H1 (cell line): Measurements from ENCODE around the gene TRIM28. TPM values are rescaled to one million over a fixed set of nuclear protein-coding genes. Genes with fewer than 3 reads are reported as not detected.

Source experiments
- CTCF ChIA-PET: fragments of 300-600 bp; sonication (Branson Sonifier 250); formaldehyde crosslinking; loops from one replicate; lab custom pipeline; 2021; ENCODE audit not compliant: partially characterized antibody; lab: Charles Lee
- POLR2A ChIA-PET: fragments of 300-600 bp; sonication (Branson Sonifier 250); formaldehyde crosslinking; loops from one replicate; lab custom pipeline; 2021; ENCODE audit warnings: inconsistent platforms; ENCODE audit not compliant: partially characterized antibody; lab: Charles Lee
- DNase-seq, 2 experiments: peaks; one replicate each; pipeline versions ENCODE4 v3.0.0 to v3.0.0-alpha.2; 2010 to 2022; ENCODE audit warnings: low spot score in 2 of 2, low read depth in 1 of 2, mixed read lengths in 1 of 2
- FAIRE-seq: peaks from 2 replicates; lab custom pipeline; 2011; peaks lifted over from hg19 to GRCh38; lab: Jason Lieb, UNC
- H2AFZ ChIP-seq: 2 replicates; pipeline ENCODE4 v1.8.1; 2012; ENCODE audit warnings: low read length, inconsistent platforms
- H2AK5ac ChIP-seq: 2 replicates; pipeline ENCODE4 v1.6.1; 2013; ENCODE audit warnings: low read depth, low read length
- H2BK120ac ChIP-seq: replicated peaks from 2 replicates; pipeline ENCODE3; 2013; ENCODE audit warnings: low read depth, low read length, inconsistent platforms
- H2BK12ac ChIP-seq: 2 replicates; pipeline ENCODE4 v1.6.1; 2013; ENCODE audit warnings: low read depth, low read length
- H2BK15ac ChIP-seq: 2 replicates; pipeline ENCODE4 v1.6.1; 2013; ENCODE audit warnings: low read length
- H2BK20ac ChIP-seq: 2 replicates; pipeline ENCODE4 v1.6.1; 2013; ENCODE audit warnings: low read length
- H2BK5ac ChIP-seq: 2 replicates; pipeline ENCODE4 v1.6.1; 2013; ENCODE audit warnings: low read depth, low read length
- H3K14ac ChIP-seq: 2 replicates; pipeline ENCODE4 v1.6.1; 2013; ENCODE audit warnings: inconsistent platforms; ENCODE audit not compliant: insufficient read length
- H3K18ac ChIP-seq: 2 replicates; pipeline ENCODE4 v1.6.1; 2013; ENCODE audit warnings: low read length; ENCODE audit errors: extremely low read depth
- H3K23ac ChIP-seq: 2 replicates; pipeline ENCODE4 v1.6.1; 2013; ENCODE audit warnings: inconsistent platforms; ENCODE audit not compliant: insufficient read length
- H3K23me2 ChIP-seq: 2 replicates; pipeline ENCODE4 v1.6.1; 2013; ENCODE audit warnings: low read depth, low read length
- H3K27ac ChIP-seq: 2 replicates; pipeline ENCODE4 v1.6.1; 2011; ENCODE audit warnings: low read depth, low read length, inconsistent platforms
- H3K27me3 ChIP-seq, 4 experiments: replicated peaks in 1 of 4; 1 replicate in 1 of 4; 2 replicates in 3 of 4; pipeline versions ENCODE4 v1.6.1 to v1.8.1; 2011 to 2013; ENCODE audit warnings: low read length in 3 of 4, mild to moderate bottlenecking in 3 of 4, inconsistent platforms in 2 of 4, mixed read lengths in 2 of 4, moderate library complexity in 1 of 4; ENCODE audit not compliant: control insufficient read depth in 3 of 4, insufficient read depth in 3 of 4; ENCODE audit errors: extremely low read depth in 1 of 4
- H3K36me3 ChIP-seq, 4 experiments: 2 replicates each; pipeline versions ENCODE4 v1.6.1 to v1.8.1; 2011 to 2013; ENCODE audit warnings: mild to moderate bottlenecking in 4 of 4, low read length in 3 of 4, moderate library complexity in 2 of 4, control low read depth in 1 of 4, inconsistent platforms in 1 of 4; ENCODE audit not compliant: insufficient read depth in 4 of 4, control insufficient read depth in 2 of 4
- H3K4ac ChIP-seq: replicated peaks from 2 replicates; pipeline ENCODE3; 2013; ENCODE audit warnings: low read length, low read depth, mixed read lengths, inconsistent platforms; ENCODE audit not compliant: insufficient read length
- H3K4me1 ChIP-seq, 4 experiments: replicated peaks in 1 of 4; 1 replicate in 1 of 4; 2 replicates in 3 of 4; pipeline versions ENCODE4 v1.6.1 to v1.8.1; 2011 to 2013; ENCODE audit warnings: low read length in 3 of 4, inconsistent platforms in 2 of 4, mixed read lengths in 1 of 4; ENCODE audit not compliant: insufficient read depth in 4 of 4, control insufficient read depth in 3 of 4
- H3K4me2 ChIP-seq, 2 experiments: 2 replicates each; pipeline versions ENCODE4 v1.6.1 to v1.8.1; 2011 to 2013; ENCODE audit warnings: low read depth in 2 of 2, low read length in 2 of 2, control low read depth in 1 of 2, inconsistent platforms in 1 of 2, mild to moderate bottlenecking in 1 of 2; ENCODE audit not compliant: insufficient read depth in 1 of 2
- H3K4me3 ChIP-seq, 4 experiments: fragments of 200-600, 300-600 bp in 1 of 4; sonication (generic), shearing (Covaris generic), sonication (Bioruptor Twin) in 1 of 4; 2 replicates each; pipeline versions ENCODE4 v1.5.1 to v1.8.1; 2011 to 2016; ENCODE audit warnings: low read length in 4 of 4, low read depth in 3 of 4, control low read depth in 2 of 4, inconsistent platforms in 2 of 4, mild to moderate bottlenecking in 2 of 4, mixed read lengths in 1 of 4, moderate library complexity in 1 of 4; ENCODE audit not compliant: insufficient read depth in 2 of 4; ENCODE audit errors: extremely low read depth in 1 of 4
- H3K56ac ChIP-seq: replicated peaks from 2 replicates; pipeline ENCODE3; 2013; ENCODE audit warnings: low read depth, mild to moderate bottlenecking, mixed read lengths, low read length, inconsistent platforms; ENCODE audit not compliant: insufficient read length
- H3K79me1 ChIP-seq: 2 replicates; pipeline ENCODE4 v1.6.1; 2013; ENCODE audit warnings: low read depth, low read length, control low read depth
- H3K79me2 ChIP-seq, 2 experiments: 2 replicates each; pipeline versions ENCODE4 v1.6.1 to v1.8.1; 2012 to 2013; ENCODE audit warnings: low read length in 2 of 2, mild to moderate bottlenecking in 2 of 2, inconsistent platforms in 1 of 2; ENCODE audit not compliant: insufficient read depth in 2 of 2, control insufficient read depth in 1 of 2
- H3K9ac ChIP-seq, 4 experiments: replicated peaks in 1 of 4; 1 replicate in 1 of 4; 2 replicates in 3 of 4; pipeline versions ENCODE4 v1.6.1 to v1.8.1; 2011 to 2013; ENCODE audit warnings: low read depth in 3 of 4, low read length in 3 of 4, control low read depth in 2 of 4, mild to moderate bottlenecking in 2 of 4, moderate library complexity in 2 of 4, inconsistent platforms in 1 of 4; ENCODE audit errors: extremely low read depth in 1 of 4
- H3K9me3 ChIP-seq, 2 experiments: 2 replicates each; pipeline versions ENCODE4 v1.6.1 to v1.8.1; 2012 to 2013; ENCODE audit warnings: mild to moderate bottlenecking in 2 of 2, moderate library complexity in 2 of 2, control low read depth in 1 of 2, inconsistent platforms in 1 of 2, low read depth in 1 of 2, low read length in 1 of 2, mixed read lengths in 1 of 2; ENCODE audit not compliant: insufficient read depth in 2 of 2
- H4K20me1 ChIP-seq, 2 experiments: replicated peaks in 1 of 2; 2 replicates each; pipeline versions ENCODE3 to v1.8.1; 2011 to 2013; ENCODE audit warnings: inconsistent platforms in 2 of 2, low read length in 2 of 2, mild to moderate bottlenecking in 1 of 2; ENCODE audit not compliant: insufficient read depth in 2 of 2, control insufficient read depth in 1 of 2
- H4K5ac ChIP-seq: 2 replicates; pipeline ENCODE4 v1.6.1; 2013; ENCODE audit warnings: low read length, low read depth, mixed read lengths, inconsistent platforms; ENCODE audit not compliant: insufficient read length
- H4K8ac ChIP-seq: 2 replicates; pipeline ENCODE4 v1.8.0; 2013; ENCODE audit warnings: mild to moderate bottlenecking, moderate library complexity, low read length, inconsistent platforms; ENCODE audit not compliant: insufficient read depth; ENCODE audit errors: extremely low read depth
- H4K91ac ChIP-seq: replicated peaks from 2 replicates; pipeline ENCODE3; 2013; ENCODE audit warnings: low read length, mixed read lengths, inconsistent platforms; ENCODE audit not compliant: insufficient read length
- KDM5A ChIP-seq: fragments of 200-600 bp; IDR thresholded peaks from 2 replicates; pipeline ENCODE4 v1.7.1; 2012; ENCODE audit warnings: mild to moderate bottlenecking, low read length, inconsistent platforms, mixed read lengths
- RBBP5 ChIP-seq: IDR thresholded peaks from 2 replicates; pipeline ENCODE4 v1.7.1; 2012; ENCODE audit warnings: low read depth, mild to moderate bottlenecking, inconsistent platforms, low read length, moderate library complexity, borderline replicate concordance
- SIX5 ChIP-seq: IDR thresholded peaks from 2 replicates; pipeline ENCODE4 v1.6.1; 2011; ENCODE audit warnings: mild to moderate bottlenecking, low read depth, low read length
- SP1 ChIP-seq: IDR thresholded peaks from 2 replicates; pipeline ENCODE4 v1.6.1; 2011; ENCODE audit warnings: low read depth, low read length
- SP4 ChIP-seq: IDR thresholded peaks from 2 replicates; pipeline ENCODE4 v1.6.1; 2012; ENCODE audit warnings: low read length, inconsistent platforms
- WGBS, 2 experiments: shearing (Covaris generic) in 1 of 2; methylation state at CpG; one replicate each; pipeline versions ENCODE4 v1.1.6 to v1.1.7; 2013 to 2015; ENCODE audit warnings: low lambda C conversion rate in 2 of 2, mixed read lengths in 2 of 2, inconsistent platforms in 1 of 2, low coverage in 1 of 2, missing lambda C conversion rate in 1 of 2; ENCODE audit not compliant: insufficient replicate concordance in 2 of 2, insufficient coverage in 1 of 2, insufficient read length in 1 of 2; ENCODE audit errors: extremely low coverage in 1 of 2, missing lambda C conversion rate in 1 of 2; 5-methylcytosine and 5-hydroxymethylcytosine counted together
- polyA plus RNA-seq, 7 experiments: library from polyadenylated mRNA; depleted of rRNA in 3 of 7; stranded (reverse) in 5 of 7; unstranded in 2 of 7; fragments of >200 nt in 5 of 7; fragments of 200-250 nt in 2 of 7; gene quantifications; 1 replicate in 5 of 7; 2 replicates in 1 of 7; 4 replicates in 1 of 7; pipeline versions ENCODE4 v1.2.1 to v1.2.3, GENCODE V29; 2011 to 2013; ENCODE audit warnings: missing spikeins in 2 of 7, mixed read lengths in 2 of 7
- total RNA-seq: library from RNA; stranded (reverse); fragmentation: NEBNext Ultra II Directional; extraction: Animal tissue kit (Norgen Biotek cat#: 25700); gene quantifications from 2 replicates; pipeline ENCODE4 v1.2.1, GENCODE V29; 2021
- TF ChIP-seq, protein P1 (sequence below), 3 experiments: IDR thresholded peaks; 1 replicate in 2 of 3; 2 replicates in 1 of 3; pipeline versions ENCODE4 v1.5.1 to v1.6.1; 2011; ENCODE audit warnings: low read length in 3 of 3, mild to moderate bottlenecking in 3 of 3, inconsistent platforms in 2 of 3, low read depth in 1 of 3, moderate library complexity in 1 of 3; ENCODE audit not compliant: insufficient read depth in 1 of 3; ENCODE audit errors: control extremely low read depth in 1 of 3

Gene TRIM28
- total and polyA plus RNA-seq, 2 of the 8 experiments (the other 6 are each of a cell fraction or from before 2014, with no cell fraction given): 1,433 to 1,442 TPM

- Histone ChIP-seq H3K27ac (no peak overlapping the region), H3K4ac (no peak overlapping the region), H4K20me1 (peaks cover 0 to 2% of the 10 kb centered on the region in 2 experiments), H3K4me3 (no peak overlapping the region), H3K56ac (no peak overlapping the region), H3K9ac (no peak overlapping the region), H4K5ac (no peak overlapping the region), H3K18ac (no peak overlapping the region), H3K23me2 (peaks cover 17% of the 10 kb centered on the region), H2BK12ac (no peak overlapping the region), H3K36me3 (peaks cover 2 to 9% (median 7%) of the 10 kb centered on the region in 4 experiments; a peak in 3 of 8 replicates), H3K23ac (no peak overlapping the region), H3K4me2 (peak overlapping the region in 1 of 2 experiments; percentile 63; a peak in 1 of 4 replicates), H2AK5ac (no peak overlapping the region), H2BK120ac (no peak overlapping the region), H4K8ac (no peak overlapping the region), H3K27me3 (no peaks in the 10 kb centered on the region), H2BK5ac (no peak overlapping the region), H2AFZ (no peak overlapping the region), H3K79me1 (no peaks in the 10 kb centered on the region), H3K9me3 (no peaks in the 10 kb centered on the region), H2BK20ac (no peak overlapping the region), H3K79me2 (no peaks in the 10 kb centered on the region), H3K4me1 (peaks cover 0 to 11% (median 1%) of the 10 kb centered on the region in 4 experiments; a peak in 3 of 7 replicates), H4K91ac (no peak overlapping the region), H3K14ac (no peak overlapping the region), H2BK15ac (no peak overlapping the region)
- no peak for DNase-seq
- no peak for FAIRE-seq
- WGBS, 2 experiments: 91% methylated on average over 8 of the region's 8 CpGs; no CpG with 5 or more reads in 1 of the 2 experiments
- CTCF ChIA-PET: interaction anchor here (0.7 to 2.4 kb wide), 5 partner anchors 9 to 71 kb away, joined by 3 to 14 read pairs (median 5); partner anchors contain the start of genes TRIM28 and ZBTB45
- no peak for TF ChIP-seq RBBP5
- TF ChIP-seq SP4: no peak
- TF ChIP-seq SP1: no peak
- TF ChIP-seq, protein P1, sequence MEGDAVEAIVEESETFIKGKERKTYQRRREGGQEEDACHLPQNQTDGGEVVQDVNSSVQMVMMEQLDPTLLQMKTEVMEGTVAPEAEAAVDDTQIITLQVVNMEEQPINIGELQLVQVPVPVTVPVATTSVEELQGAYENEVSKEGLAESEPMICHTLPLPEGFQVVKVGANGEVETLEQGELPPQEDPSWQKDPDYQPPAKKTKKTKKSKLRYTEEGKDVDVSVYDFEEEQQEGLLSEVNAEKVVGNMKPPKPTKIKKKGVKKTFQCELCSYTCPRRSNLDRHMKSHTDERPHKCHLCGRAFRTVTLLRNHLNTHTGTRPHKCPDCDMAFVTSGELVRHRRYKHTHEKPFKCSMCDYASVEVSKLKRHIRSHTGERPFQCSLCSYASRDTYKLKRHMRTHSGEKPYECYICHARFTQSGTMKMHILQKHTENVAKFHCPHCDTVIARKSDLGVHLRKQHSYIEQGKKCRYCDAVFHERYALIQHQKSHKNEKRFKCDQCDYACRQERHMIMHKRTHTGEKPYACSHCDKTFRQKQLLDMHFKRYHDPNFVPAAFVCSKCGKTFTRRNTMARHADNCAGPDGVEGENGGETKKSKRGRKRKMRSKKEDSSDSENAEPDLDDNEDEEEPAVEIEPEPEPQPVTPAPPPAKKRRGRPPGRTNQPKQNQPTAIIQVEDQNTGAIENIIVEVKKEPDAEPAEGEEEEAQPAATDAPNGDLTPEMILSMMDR (IDR thresholded peaks at IDR 0.05; ENCODE audit: control extremely low read depth in 1 of 3, insufficient read depth in 1 of 3, low read depth in 1 of 3, low read length in 3 of 3): no peak
- TF ChIP-seq SIX5: no peak
- TF ChIP-seq KDM5A: no peak
- POLR2A ChIA-PET: interaction anchor here (0.6 to 17.2 kb wide), 4 partner anchors 11 to 1182 kb away, joined by 3 to 434 read pairs (median 42); partner anchors contain the start of genes CHMP2A, TRIM28, UBE2M and ZBTB45
Observed at GRCh38 chr19:58571575-58571947, 27.7 kb downstream of the TRIM28 start.
